Measurements from ENCODE around the gene HHIPL1.

The HHIPL1 gene

DNA sequence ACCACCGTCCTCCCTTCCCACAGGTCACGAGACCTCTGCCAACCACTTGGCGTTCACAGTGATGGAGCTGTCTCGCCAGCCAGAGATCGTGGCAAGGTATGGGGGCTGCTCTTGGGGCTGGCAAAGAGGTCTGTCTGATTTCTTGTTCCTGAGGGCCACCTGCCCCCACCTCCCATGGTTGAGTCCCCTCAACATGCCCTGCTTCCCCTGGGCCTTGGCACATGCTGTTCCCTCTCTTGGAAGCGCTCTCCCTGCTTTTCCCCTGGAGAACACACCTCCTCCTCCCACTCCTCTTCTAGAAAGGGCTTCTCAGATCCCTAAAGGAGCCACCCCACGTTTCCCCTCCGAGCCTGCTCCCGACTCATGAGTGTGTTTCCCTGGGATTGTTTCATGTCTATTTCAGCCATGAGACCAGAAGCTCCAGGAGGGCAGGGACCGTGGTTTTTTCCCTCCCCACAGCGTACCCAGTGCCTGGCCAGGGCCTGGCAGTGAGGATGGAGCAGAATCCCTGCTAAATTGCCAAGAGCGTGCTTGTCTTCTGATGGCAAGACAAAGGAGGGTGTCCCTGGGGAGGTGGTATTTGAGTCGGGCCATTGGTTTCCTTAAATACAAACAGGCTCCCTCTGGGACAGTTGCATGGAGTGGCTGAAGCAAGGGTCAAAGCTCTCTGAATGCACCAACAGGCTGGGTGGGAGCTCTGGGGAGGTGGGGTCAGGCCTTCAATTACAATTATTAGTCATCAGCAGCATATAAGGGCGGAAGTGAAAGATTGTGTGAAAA lies 73.3 kb downstream of the HHIPL1 start:
- no peak for DNase-seq

DNA sequence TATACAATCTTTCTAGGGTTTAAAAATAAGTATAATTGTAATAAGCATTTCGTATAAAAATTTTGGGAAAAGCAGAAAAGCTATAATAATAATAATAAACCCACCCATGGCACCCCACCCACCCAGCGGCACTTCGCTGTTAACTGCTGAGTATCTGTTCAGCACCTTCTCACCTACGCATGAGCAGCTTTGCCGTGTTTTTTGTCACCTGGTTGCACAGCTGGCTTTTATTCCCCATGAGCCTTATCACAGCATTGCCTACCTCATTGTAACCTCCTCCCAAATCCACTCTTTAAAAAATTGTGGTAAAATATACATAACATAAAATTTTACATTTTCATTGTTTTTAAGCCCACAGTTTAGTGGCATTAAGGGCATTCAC lies 73.9 kb downstream of the HHIPL1 start:
- DNase-seq, result no peak

DNA sequence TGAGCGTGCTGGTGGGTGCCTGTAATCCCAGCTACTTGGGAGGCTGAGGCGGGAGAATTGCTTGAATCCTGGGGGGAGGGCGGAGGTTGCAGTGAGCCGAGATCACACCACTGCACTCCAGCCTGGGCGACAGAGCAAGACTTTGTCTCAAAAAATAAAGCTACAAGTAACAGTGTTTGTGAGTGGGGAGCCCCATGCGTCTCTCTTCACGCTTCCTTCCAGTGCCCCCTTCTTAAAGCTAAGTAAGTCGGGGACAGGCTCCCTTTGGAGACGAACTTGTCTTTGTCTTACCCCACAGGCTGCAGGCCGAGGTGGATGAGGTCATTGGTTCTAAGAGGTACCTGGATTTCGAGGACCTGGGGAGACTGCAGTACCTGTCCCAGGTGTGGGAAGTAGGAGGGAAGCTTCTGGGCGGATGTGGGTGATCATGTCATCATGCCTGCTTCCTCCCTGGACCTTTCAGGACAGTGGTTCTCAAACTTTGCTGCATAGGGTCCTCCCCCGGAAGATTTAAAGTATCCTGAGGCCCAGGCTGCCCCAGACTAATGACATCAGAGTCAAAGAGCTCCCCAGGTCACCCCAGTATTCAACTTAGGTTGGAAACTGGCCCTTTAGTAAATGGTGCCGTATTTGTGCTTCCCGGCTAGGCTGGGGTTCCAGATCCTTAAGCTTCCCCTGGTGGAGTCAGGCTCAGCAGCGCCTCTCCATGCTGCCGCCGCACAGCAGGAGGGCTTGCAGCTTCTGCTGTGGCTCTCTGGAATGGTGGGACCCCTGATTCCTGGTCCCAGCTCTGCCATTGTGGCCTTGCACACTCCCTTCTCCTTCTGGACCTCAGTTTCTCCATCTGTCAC lies 76.2 kb downstream of the HHIPL1 start:
- DNase-seq, result no peak

DNA sequence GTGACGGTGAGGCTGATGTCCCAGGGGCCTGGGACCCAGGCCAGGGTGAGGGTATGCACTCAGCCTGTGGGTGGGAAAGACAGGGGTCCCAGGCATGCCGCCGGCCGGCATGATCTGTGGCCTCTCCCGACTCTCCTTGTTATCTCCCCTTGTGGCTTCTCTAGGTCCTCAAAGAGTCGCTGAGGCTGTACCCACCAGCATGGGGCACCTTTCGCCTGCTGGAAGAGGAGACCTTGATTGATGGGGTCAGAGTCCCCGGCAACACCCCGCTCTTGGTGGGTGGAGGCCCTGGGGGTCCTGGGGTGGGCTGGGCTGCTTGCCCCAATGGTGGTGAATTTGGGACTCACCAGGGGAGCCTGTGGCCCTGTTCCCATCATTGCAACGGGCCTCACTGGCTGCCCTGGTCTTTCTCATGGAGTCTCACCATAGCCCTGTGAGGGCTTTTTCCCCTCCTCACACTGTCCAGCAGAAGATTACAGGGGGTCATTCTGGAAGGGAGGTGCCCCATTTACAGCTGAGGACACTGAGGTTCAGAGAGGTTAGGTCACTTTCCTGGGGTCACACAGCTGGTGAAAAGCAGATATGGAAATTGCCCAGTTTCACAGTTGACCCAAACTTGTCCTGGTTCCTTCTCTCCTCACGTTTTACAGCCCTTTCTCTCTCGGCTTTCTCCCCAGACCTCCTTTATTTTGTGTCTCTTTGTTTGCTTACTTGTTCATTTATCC lies 77.0 kb downstream of the HHIPL1 start:
- DNase-seq, result no peak

DNA sequence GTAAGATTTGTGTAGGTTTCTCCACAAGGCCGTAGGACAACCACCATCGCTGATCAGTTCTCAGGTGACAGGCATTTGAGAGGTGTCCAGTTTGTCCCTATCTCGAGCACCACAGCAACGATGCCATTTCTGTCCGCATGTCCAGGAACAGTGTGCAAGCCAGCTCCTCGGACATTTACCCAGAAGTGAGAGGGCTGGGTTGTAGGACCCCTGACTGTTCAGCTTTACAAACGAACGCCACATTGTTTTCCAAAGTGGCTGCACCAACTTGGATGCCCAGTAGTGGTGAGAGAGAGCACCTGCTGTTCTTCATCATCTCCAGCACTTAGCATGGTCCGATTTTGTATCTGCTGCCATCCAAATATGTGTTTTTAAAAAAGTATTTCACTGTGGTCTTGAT lies 77.8 kb downstream of the HHIPL1 start:
- no peak for DNase-seq

DNA sequence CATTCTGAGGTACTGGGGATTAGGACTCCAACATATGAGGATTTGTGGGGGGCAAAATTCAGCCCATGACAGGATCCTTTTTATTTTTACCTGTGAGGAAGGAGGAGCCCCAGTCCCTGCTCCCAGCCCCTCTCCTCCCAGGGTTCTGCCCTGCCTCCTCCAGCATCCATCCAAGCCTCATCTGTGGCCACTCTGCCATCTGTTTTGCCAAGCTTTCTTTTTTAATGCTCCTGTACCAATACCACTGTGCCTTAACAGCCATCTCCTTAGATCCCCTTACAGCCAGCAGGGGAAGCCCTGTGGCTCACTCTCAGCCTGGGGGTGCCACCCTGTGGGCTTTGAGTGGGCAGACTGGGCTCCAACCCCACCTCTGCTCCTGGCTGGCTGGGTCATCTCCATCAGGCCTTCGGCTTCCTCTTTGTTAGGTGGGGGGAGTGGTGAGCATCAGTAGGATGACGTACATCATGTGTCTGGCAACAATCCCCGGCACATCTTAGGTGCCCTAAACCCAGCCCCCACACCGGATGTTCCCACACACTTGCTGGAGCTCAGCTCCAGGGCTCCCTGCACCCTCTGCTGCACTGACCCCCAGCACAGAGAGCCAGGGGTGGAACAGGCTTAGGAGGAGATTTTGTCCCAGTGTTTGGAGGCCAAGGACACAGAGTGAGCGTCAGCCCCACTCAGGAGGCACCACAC lies 79.4 kb downstream of the HHIPL1 start:
- no peak for DNase-seq

DNA sequence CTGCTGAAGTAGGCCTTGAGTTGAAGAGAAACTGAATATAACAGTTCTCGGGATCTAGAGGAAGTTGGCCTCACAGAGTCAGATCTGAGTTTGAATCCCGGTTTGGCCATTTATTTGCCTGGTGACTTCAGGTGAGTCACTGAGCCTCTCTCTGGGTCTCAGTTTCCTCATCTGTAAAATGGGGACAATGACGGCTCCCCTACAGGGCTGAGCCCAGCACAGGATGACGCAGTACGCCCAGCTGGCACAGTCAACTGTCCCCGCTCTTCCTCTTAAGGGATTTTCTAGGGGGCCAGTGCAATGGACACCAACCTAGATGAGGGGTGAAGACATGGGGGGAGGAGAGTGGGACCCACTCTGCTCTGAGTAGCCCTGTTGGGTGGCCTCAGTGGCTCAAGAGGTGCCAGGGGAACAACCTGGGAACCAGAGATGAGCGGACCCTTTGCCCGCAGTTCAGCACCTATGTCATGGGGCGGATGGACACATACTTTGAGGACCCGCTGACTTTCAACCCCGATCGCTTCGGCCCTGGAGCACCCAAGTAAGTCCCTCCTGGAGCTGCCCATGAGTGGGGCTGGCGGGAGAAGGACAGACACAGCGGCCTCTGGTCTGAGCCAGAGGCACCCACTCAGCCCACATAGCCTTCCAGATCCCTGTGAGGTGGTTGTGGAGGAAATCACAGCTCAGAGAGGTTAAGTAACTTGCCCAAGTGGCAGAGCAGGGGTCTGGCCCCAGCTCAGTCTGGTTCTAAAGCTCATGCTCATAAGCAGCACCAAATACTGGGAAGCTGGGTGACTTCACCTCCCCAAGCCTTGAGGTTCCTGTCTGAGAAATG lies 80.2 kb downstream of the HHIPL1 start:
- DNase-seq, result no peak

DNA sequence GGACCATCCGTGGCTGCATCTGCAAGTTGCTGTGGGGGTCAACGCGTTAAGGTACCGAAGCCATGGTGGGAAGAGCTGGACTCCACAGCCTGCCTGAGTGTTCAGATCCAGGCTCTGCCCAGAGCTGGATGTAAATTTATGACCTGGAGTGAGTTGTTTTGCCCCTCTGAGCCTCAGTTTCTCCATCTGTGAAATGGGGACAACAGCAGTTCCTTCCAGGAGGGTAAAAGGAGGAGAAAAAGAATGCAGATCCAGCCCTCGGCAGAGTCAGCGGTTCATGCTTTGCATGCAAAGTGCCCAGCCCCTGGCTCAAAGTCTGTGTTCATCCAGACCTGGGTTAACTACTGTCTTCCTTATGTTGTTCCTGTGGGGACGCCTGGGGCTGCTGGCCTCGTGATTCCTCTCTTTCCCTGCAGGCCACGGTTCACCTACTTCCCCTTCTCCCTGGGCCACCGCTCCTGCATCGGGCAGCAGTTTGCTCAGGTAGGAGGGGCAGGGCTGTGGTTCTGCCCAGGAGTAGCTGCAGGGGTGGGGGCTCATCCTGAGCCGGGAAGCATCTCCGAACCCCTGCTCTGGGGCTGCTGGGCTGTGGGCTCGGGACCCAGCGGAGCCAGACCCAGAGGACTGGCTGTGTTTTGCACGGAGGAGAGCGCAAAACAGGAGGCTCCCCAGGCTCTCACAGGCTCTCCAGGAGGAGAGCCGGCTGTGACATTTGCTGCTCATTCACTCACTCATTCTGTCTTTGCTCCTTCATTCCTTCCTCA lies 81.0 kb downstream of the HHIPL1 start:
- DNase-seq, result no peak

DNA sequence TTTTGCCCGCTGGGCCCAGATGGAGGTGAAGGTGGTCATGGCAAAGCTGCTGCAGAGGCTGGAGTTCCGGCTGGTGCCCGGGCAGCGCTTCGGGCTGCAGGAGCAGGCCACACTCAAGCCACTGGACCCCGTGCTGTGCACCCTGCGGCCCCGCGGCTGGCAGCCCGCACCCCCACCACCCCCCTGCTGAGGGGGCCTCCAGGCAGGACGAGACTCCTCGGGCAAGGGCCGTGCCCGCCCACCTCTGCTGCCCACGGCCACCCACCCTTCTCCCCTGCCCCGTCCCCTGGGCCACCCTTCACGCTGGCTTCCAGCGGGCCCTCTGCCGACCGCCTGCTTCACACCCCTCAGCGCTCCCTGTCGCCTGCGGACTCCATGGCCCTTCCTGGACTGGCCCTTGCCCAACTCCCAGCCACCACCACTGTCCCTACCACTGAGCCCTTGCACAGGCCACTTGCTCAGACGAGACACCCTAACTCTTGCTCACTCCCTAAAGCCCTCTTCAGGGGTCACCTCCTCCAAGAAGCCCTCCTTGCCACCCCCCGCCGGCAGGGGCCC lies 81.7 kb downstream of the HHIPL1 start:
- no peak for DNase-seq

DNA sequence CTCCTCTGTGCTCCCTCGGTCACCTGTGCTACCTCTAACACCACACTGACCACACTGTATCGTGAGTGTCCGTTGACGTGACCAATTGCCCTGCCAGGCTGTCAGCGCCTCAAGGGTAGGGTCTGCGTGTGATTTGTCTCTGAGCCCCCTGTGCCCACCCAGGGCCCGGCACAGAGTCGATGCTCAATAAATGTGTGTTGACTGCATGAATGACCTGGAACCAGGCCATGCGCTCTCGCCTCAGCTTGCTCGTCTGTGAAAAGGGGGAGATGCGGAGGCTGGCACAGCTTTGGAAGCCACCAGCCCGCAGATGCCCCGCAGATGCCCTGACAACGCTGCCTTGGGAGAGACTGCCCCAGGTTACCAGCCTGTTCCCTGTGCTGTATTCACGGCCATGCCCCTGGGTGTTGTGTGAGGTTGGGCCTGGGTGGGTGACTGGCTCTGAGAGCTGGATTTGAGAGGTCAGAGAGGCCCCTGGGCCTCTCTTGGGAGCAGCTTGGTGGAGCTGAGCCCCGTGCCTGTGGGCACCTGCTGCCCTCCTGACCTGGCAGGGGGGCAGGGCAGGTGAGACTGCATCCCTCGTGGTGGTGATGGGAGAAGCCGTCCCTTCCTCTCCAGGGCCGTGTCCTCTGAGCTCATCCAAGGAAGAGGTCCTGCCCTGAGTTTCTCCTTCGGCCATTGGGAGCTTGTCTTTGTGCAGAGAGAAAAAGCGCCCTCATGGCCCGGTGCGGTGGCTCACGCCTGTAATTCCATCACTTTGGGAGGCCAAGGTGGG lies 82.4 kb downstream of the HHIPL1 start:
- DNase-seq, result no peak

DNA sequence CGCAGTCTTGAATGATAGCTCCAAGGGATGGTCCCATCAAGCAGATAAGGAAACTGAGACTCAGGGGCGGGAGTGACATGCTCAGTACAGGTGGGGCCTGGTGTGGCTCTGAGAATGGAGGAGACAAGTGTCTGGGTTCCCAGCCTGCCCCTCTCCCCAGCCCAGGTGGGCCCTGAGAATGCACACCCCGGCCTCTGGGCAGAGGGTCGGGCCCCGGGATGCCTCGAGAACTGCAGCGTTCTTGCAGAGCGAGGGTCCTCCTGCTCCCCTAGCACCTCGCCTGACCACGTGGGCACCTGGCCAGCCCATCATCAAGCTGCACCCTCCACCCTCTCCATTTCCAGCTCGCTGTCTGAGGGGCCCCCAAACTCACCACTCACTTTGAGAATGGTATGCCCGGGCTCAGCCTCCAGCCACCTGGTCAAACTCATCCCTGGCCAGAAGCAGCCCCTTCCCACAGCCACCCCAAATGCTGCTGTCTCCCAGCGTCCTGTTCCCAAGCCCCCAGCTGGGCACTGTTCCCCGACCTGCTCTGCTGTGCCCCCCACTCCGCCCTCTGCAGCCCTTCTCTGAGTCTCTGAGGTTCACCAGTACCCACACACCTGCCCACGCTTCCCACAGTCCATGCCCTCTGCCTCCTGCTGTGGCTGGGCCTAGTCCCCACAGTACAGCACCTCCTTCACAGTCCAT lies 83.4 kb downstream of the HHIPL1 start:
- no peak for DNase-seq

DNA sequence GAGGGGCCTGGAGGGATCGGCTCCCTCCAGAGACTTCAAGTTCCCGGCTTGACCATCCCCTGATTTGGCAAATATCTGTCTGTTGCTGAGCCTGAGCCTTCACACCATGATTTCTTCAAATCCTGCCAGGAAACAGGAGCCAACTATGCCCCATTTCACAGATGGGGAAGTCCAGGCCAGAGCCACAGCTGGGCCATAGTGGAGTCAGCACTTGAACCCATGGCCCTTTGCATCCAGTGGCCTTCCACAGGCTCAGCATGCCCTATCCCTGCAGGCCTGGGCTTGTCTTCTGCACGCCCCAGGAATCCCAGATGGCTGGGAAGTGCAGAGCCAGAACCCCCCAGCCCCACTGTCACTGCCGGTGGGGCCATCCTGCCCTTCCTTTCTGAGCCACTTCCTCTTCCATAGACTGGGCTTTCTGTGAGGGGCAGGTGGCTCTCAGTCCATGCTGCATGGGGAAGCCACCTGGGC lies 84.1 kb downstream of the HHIPL1 start:
- DNase-seq, result no peak

Data from central memory CD4-positive, alpha-beta T cell (primary cell).